Posterior cingulate gyrus (tissue), 11 donors: ENCODE data around the gene VPS8.
A peak's percentile ranks its signal among the peaks of the same experiment; 100 is the strongest.
"Not testable (repeated sequence)": the region's sequence is repeated elsewhere in the genome, so short reads cannot be mapped to it uniquely, and the experiment has no call there.

ENCODE experiments used
- DNase-seq, 10 donors: peaks; one replicate each; pipeline versions ENCODE4 v3.0.0 to v3.0.0-alpha.2; 2020 to 2021; ENCODE audit warnings: mixed read lengths in 3 of 10
- intact Hi-C: fragments of 100-400 bp; cut with DNase I; formaldehyde crosslinking; loops from one replicate; pipeline ENCODE4 v1.15.1; 2023

The VPS8 gene

DNA sequence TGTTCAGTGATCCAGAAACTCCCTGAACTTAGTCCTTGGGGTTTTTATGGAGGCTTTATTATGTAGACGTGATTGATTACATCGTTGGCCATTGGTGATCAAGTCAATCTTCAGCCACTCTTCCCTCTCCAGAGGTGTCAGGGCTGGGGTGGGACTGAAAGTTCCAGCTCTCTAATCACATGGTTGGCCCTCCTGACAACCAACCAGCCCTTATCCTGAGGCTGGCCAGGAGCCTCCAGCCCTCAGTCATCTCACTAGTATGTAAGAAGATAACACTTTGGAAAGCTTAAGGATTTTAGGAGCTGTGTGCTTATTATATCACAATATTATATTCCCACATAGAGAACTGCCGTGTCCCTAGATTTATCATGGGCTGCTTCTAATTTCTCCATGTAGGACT lies 142.3 kb downstream of the VPS8 start:
- intact Hi-C loops: no loop called here
- no peak for DNase-seq

DNA sequence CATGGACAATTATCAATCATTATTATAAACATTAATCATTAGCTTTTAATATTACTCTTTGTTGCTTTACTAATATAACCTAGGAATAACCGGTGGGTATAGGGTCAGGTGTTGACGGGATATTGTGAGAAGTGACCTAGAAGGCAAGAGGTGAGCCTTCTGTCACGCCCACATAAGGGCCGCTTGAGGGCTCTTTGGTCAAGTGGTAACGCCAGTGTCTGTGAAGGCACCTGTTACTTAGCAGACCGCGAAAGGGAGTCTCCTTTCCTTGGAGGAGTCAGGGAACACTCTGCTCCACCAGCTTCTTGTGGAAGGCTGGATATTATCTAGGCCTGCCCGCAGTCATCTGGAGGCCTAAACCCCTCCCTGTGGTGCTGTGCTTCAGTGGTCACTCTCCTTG lies 142.9 kb downstream of the VPS8 start:
- intact Hi-C loops, DNase-seq: not testable (repeated sequence)

DNA sequence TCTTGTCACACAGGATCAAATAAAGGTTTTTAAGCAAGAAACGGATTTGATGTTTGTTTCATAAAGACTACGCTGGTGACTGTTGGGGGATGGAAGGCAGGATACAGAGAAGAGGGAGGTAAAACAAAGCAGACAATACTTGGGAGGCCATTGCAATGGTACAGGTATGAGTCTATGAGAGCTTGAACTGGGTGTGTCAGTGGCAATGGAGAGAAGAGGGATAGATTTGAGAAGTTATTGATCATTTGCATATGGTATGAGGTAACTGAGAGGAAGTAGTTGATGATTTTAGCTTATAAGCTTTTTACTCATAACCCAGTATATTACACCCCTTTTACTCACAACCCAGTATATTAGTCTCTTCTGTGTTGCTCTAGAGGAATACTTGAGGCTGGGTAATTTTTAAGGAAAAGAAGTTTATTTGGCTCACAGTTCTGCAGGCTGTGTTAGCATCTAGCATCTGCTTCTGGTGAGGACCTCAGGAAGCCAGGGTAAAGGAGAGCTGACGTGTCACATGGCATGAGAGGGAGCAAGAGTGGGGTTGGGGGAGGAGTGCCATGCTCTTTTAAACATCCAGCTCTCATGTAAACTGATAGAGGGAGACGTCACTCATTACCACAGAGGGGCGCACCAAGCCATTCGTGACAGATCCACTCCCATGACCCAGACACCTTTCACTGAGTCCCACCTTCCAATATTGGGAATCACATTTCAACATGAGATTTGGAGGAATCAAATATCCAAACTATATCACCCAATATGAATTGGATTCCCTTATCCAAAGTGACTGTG lies 153.9 kb downstream of the VPS8 start:
- intact Hi-C loops: no loop called here

DNA sequence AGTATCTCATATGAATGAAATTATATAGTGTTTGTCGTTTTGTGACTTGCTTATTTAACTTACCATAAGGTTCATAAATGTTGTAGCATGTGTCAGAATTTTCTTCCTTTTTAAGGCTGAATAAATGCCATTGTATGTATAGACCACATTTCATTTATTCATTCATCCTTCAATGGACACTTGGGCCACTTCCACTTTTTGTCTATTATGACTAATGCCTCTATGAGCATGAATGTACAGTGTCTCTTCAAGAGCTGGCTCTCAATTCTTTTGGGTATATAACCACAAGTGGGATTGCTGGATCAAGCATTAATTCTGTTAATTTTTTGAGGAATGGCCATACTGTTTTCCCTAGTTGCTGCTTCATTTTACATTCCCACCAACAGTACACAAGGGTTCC lies 156.1 kb downstream of the VPS8 start:
- DNase-seq: no peak
- intact Hi-C loops: no loop called here

More for the DNA sequence above, 153.9 kb downstream of the VPS8 start:
- DNase-seq: no peak

DNA sequence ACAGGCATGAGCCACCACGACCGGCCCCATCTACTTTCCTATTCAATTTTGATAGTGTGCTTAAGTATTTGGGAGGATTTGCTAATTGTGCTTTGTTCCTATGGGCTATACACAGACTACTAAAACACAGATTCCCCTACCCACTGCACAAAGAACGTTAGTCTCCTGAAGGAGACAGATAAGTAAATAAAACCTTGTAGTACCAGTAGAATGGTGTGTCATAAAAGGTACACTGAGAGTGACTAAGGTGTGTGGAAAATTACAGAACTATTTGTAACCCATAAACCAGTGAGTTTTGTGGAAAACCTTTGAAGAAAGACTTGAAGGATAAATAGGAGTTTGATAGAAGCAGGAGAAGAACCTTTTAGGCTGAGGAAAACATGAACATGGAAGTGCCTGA lies 158.2 kb downstream of the VPS8 start:
- DNase-seq: no peak
- intact Hi-C loops: no loop called here

DNA sequence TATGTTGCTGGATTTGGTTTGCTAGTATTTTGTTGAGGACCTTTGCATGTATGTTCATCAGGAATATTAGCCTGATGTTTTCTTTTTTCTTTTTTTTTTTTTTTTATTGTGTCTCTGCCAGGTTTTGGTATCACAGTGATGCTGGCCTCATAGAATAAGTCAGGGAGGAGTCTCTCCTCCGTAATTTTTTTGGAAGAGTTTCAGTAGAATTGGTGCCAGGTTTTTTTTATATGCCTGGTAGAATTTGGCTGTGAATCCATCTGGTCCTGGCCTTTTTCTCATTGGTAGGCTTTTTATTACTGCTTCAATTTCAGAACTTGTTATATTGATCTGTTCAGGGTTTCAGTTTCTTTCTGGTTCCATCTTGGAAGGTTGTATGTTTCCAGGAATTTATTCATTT lies 165.8 kb downstream of the VPS8 start:
- intact Hi-C loops: no loop called here
- no peak for DNase-seq

DNA sequence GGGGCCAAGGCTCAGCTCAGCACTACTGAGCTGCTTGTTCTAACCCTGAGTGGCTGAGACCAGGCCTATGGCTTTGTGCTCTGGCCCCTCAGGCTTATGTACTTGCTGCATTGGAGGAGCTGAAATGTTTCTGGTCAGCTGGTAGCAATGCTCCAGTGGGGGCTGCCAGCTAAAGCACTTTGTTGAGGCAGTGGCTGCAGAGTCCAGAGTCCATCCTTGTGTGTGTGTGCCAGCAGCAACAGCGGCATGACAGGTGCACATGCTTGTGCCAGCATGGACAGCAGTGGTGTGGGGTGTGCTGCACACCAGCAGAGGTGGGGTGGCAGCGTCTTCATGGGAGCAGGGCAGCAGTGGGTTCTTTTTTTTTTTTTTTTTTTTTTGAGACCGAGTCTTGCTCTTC lies 169.1 kb downstream of the VPS8 start:
- peak in 1 of 10 donors; percentile 59 for DNase-seq
- intact Hi-C loops: no loop called here

DNA sequence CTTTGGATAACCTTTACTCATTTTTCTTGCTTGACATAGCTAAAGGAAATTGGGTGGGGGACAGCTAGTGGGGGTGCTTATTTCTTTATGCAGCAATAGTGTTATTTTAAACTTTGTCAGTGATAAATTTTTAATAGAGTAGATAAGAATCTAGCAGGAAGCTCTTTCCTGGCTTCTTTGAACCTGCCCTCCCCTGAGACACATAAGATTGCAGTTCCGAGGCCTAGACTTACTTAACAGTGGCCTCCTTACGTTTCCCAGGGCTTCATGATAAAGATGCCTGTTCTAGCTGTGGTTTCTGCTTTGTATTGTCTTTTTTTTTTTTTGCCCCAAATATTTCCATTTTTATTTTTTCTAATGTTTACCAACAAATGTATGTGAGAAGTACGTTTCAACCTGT lies 170.1 kb downstream of the VPS8 start:
- intact Hi-C loops: no loop called here
- no peak for DNase-seq

DNA sequence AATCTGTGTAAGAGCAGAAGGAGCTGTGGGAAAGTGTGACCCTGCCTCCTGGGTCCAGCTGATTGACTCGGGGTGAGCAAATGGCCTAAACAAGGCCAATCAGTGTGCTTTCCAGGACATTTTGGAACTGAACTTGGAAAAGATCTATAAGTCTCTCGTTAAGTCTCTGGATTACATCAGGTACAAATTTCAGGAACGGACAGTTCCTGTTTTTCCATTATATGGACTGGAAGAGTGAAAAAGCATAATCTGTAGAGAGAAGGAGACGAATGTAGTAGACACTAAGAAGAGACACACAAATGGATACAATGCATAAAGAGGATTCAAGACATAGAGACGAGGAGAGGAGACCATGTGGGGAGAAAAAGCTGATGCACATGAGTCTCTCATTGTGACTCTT lies 173.6 kb downstream of the VPS8 start:
- DNase-seq: no peak
- intact Hi-C loops: no loop called here

DNA sequence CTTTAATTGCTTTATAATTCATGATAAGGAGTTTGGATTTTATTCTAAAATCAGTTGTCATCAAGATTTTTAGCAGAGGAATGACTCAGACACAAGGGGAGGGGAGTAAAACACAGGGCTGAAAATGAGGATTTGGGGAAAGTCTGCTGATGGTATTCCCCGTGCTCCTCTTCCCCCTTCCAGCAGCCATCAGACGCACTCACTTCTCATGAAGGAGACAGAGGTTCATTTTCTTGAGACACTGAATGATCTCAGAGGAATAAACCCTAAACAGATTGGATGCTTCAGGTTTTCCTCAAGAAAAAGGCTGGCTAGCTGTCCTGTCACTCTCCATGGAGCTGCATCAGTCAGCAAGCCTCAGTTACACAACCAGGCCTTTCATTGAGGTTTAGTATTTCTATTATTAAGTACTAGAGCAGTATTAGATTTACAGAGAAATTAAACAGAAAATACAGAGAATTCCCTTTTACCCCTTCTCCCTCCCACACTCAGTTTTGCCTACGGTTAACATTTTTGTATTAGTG lies 174.5 kb downstream of the VPS8 start:
- intact Hi-C loops: no loop called here
- no peak for DNase-seq

DNA sequence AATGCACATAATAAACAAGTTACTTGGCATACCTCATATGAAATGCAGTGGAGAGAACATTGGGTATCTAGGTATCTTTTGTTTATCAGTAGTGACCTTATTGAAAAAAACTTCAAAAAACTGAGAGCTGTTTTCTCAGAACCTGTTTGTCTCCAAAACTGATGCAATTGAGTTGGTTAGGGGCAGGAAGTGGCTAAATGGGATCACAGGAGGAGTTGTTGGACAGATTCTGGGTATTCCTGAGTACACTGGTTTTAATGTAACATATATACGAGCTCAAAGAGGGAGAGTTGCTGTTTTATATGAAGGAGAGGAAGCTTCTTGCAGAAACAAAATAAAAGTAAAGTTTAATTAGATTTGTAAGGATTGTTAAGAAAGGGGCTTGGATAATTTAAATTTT lies 181.4 kb downstream of the VPS8 start:
- intact Hi-C loops: no loop called here

DNA sequence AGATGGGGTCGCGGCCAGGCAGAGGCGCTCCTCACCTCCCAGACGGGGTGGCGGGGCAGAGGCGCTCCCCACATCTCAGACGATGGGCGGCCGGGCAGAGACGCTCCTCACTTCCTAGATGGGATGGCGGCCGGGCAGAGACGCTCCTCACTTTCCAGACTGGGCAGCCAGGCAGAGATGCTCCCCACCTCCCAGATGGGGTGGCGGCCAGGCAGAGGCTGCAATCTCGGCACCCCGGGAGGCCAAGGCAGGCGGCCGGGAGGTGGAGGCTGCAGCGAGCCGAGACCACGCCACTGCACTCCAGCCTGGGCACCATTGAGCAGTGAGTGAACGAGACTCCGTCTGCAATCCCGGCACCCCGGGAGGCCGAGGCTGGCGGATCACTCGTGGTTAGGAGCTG lies 191.9 kb downstream of the VPS8 start:
- intact Hi-C loops, DNase-seq: not testable (repeated sequence)

More for the DNA sequence above, 181.4 kb downstream of the VPS8 start:
- no peak for DNase-seq

DNA sequence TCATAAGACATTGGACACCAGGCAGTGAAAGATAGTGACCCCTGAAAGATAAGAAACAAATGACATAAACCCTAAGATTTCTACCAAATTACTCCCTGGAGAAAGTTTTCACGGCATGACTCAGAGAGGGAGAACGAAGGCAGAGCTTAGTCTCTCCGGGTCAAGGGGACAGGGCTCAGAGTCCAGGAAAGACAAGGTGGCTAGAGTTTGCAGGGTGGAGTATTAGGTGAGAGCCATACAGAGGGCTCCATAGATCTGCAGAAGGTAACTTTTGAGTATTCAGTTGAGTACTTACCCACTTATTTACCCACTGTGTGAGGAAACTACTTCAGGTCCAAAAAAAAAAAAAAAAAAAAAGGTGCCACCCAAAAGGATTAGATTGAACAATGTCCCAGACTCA lies 197.7 kb downstream of the VPS8 start:
- intact Hi-C loops: no loop called here
- DNase-seq: no peak

DNA sequence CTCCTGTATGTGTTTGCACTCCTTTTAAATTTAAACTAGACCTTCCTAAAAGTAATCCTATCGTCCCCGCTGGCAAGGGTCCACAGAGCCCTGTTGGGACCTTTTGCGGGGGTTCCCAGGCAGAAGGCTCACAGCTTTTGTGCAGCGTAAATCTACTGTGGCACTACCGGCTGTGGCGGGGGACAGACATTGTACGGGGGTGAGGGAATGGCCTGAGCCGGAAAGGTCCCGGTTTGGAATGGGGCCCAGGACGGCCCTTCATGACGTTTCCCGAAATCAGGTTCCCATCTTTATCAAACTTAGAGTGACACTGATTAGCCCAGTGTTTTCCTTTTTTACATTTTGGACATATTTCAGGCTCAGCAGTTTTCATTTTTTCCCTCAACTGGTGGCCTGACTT lies 205.6 kb downstream of the VPS8 start:
- DNase-seq, intact Hi-C loops: not testable (repeated sequence)

DNA sequence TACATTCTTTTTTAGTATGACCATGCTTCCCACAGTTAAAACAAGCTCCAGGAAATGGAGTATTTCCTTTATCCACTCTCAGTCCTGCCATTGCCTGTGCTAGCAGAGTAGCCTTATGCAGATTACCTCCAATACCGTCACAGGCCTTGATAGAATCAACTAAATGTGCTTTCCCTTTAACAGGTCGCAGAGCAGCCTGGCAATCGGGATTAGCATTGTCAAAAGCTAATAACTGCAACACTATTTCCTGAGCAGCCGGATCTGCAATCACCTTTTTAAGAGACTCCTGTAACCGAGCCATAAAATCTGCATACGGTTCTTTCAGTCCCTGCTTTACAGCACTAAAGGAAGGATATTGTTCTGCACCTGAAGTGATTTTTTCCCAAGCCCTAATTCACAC lies 206.0 kb downstream of the VPS8 start:
- intact Hi-C loops, DNase-seq: not testable (repeated sequence)

DNA sequence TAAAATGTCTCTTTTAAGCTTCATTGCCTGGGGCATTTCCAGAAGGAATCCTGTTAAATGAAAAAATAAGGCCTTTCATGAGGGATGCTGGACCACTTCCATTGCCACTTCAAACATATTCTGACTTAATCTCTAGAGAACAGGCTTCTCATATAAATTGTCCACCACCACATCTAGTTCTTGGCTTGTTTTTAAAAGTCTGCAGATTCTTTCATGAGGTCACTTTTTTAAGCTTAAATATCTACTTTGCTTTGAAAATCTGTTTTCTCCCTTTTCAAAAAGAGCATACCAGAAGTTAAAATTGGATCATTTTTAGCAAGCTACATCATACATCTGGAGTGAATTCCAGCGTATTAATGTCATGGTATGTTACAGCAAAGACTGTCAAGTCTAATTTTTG lies 209.3 kb downstream of the VPS8 start:
- no peak for DNase-seq
- intact Hi-C loops: no loop called here

DNA sequence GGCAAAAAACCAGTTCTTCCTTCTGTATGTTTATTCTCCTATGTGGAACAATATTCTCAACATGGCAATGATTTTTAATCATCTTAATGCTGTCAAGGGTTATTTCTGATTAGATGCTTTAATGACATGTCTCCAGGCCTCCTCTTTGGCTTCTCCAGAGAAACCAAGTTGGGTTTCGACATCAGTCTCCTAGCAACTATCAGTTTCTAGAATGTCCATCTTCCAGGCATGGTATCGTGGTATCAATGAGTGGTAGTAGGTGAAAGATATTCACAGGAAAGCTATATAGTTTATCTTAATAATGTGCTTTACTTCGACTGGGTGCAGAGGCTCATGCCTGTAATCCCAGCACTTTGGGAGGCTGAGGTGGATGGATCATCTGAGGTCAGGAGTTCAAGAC lies 212.4 kb downstream of the VPS8 start:
- intact Hi-C loops: no loop called here
- no peak for DNase-seq

DNA sequence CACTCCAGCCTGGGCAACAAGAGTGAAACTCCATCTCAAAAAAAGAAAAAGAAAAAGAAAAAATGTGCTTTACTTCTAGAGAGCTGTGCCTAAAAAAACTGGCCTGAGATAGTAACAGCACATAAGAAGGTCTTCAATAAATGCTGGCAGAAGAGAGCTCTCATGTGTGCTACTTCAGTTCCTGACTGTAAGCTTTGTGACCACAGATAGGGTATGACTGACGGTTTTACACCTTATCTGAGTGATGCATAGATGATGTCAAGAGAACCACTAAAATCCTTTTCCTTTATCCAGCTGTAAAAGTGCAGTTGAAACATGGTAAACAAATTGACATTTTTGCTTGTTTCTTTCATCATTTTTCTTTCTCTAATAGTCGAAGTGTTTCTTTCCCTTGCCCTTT lies 213.0 kb downstream of the VPS8 start:
- DNase-seq: no peak
- intact Hi-C loops: no loop called here

DNA sequence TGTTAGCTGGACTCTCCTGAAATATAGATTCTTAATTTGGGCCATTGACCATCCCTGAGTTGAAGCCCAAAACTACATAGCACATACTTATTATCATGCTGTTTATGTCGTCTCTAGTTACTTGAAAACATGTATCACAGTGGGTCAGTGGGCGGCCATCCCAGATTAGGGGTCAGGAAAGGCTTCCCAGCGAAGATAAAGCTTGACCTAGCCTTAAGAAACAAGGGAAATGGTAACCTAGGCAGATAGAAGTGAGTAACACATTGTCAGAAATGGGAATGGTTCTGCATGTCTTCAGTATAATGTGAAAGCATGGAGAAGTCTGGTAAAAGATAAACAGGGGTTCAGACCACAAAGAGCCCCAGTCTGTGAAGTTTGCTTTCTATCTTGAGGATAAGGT lies 216.2 kb downstream of the VPS8 start:
- intact Hi-C loops: no loop called here

DNA sequence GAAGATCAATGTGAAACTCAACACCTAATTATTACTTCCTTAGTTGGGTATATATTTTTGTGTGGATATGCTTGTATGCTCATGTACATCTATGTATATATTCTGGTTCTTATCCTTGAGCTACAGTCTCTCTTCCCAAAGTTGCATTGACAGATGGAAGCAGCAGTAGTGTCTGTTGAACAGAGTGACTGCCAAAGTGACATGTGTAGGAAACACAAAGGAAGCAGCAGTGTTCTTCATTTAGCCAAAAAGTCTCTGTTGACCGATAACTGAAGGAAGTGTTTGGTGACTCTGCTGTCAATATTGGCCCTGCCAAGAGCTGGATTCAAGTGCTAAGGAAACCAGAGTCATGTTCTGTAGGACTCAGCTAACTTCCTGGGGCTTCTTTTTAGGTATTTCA lies 217.1 kb downstream of the VPS8 start:
- intact Hi-C loops: no loop called here
- DNase-seq: no peak

More for the DNA sequence above, 216.2 kb downstream of the VPS8 start:
- no peak for DNase-seq

DNA sequence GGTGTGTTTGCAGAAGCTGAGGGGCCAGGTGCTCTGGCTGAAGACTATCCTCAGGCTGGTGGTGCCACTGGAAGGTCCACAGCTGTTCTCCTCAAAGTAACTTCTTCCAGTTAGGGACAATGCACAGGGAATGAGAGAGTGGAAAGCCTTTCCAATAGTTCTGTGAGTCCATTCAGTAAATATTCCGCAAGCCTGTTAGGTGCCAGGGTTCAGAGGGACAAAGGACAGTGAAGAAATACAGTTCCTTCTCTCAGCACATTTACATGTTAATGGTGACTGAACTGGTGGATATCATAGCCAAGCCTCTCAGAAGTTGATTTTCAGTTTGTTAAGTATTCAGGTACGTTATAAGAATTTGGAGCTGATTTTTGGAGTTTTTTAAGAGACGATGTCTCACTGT lies 218.4 kb downstream of the VPS8 start:
- intact Hi-C loops: no loop called here
- DNase-seq: no peak

DNA sequence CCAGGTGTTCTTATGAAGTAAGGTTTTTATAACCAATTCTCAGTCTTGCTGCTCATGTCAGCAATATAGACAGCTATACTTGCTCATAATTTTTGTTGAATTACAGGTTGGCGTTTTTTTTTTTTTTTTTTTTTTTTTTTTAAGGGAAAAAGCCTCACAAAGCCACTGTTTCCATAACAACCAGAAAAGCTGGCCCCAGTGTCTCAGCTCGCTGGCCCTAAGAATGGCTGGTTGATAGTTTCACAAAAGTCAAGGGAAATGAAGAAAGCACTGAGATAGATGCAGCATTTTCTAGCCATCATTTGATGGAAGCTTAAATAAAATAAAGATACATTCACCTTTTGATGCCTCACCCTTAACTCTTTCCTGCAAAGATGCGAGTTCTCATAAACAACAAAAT lies 219.0 kb downstream of the VPS8 start:
- intact Hi-C loops: no loop called here
- DNase-seq: no peak

DNA sequence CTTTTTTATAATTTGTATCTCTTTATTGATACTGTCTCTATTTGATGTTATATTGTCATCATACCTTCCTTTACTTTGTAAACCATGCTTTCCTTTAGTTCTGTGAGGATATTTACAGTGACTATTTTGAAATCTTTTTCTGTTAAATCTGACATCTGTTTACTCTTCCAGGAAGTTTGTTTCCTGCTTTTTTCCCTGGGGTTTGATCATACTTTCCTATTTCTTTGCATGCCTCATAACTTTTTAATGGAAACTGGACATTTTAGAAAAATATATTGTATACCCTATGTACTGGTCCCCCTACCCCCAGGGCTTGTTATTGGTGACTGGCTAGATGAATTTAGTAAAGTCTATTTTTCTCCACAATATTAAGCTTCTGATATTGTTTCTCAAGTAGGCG lies 225.8 kb downstream of the VPS8 start:
- DNase-seq: no peak
- intact Hi-C loops: no loop called here
